Fibroblast of lung (primary cell): ENCODE data around the gene OR6B1. TPM values are rescaled to one million over a fixed set of nuclear protein-coding genes. Genes with fewer than 3 reads are reported as not detected.
A peak's percentile ranks its signal among the peaks of the same experiment; 100 is the strongest.

Experiments used
- DNase-seq, 2 donors: peaks; one replicate each; pipeline versions ENCODE4 v3.0.0 to v3.0.0-alpha.2; 2010; ENCODE audit warnings: low read depth in 2 of 2
- H2AFZ ChIP-seq: 2 replicates; pipeline ENCODE4 v1.5.1; 2012; ENCODE audit warnings: low read length, control low read depth, inconsistent platforms
- H3K27ac ChIP-seq: 2 replicates; pipeline ENCODE4 v1.5.1; 2011; ENCODE audit warnings: low read length, control low read depth; ENCODE audit not compliant: insufficient read depth
- H3K27me3 ChIP-seq: 2 replicates; pipeline ENCODE4 v1.5.1; 2011; ENCODE audit warnings: mild to moderate bottlenecking, low read length; ENCODE audit not compliant: control insufficient read depth, insufficient read depth
- H3K36me3 ChIP-seq: 2 replicates; pipeline ENCODE4 v1.5.1; 2011; ENCODE audit warnings: low read length; ENCODE audit not compliant: control insufficient read depth, insufficient read depth
- H3K4me1 ChIP-seq: 2 replicates; pipeline ENCODE4 v1.5.1; 2011; ENCODE audit warnings: low read length; ENCODE audit not compliant: control insufficient read depth, insufficient read depth; ENCODE audit errors: extremely low read depth
- H3K4me2 ChIP-seq: 2 replicates; pipeline ENCODE4 v1.5.1; 2011; ENCODE audit warnings: low read length, control low read depth; ENCODE audit not compliant: insufficient read depth; ENCODE audit errors: extremely low read depth
- H3K4me3 ChIP-seq, 4 experiments: fragments of 200-600 bp in 1 of 4; sonication (generic) in 1 of 4; replicated peaks in 1 of 4; 2 replicates each; pipeline ENCODE4 v1.5.1; 2011 to 2016; ENCODE audit warnings: low read length in 4 of 4, low read depth in 3 of 4, mild to moderate bottlenecking in 3 of 4, control low read depth in 2 of 4, inconsistent platforms in 1 of 4, mixed read lengths in 1 of 4; ENCODE audit not compliant: insufficient read depth in 1 of 4; ENCODE audit errors: control extremely low read depth in 1 of 4
- H3K79me2 ChIP-seq: 2 replicates; pipeline ENCODE4 v1.5.1; 2012; ENCODE audit warnings: mild to moderate bottlenecking, low read length, inconsistent platforms; ENCODE audit not compliant: control insufficient read depth, insufficient read depth
- H3K9ac ChIP-seq: 2 replicates; pipeline ENCODE4 v1.5.1; 2011; ENCODE audit warnings: mild to moderate bottlenecking, low read length, control low read depth; ENCODE audit not compliant: insufficient read depth
- H3K9me3 ChIP-seq: 2 replicates; pipeline ENCODE4 v1.5.1; 2012; ENCODE audit warnings: low read depth, low read length; ENCODE audit not compliant: control insufficient read depth, insufficient read depth
- H4K20me1 ChIP-seq: 2 replicates; pipeline ENCODE4 v1.5.1; 2011; ENCODE audit warnings: low read length; ENCODE audit not compliant: control insufficient read depth, insufficient read depth; ENCODE audit errors: extremely low read depth
- EZH2 ChIP-seq: IDR thresholded peaks from 2 replicates; pipeline ENCODE4 v1.5.1; 2012; ENCODE audit warnings: low read length, control low read depth, mild to moderate bottlenecking; ENCODE audit errors: missing control alignments
- polyA plus RNA-seq, 2 donors: library from polyadenylated mRNA; depleted of rRNA in 1 of 2; stranded (reverse) in 1 of 2; unstranded in 1 of 2; fragments of >200 nt; gene quantifications; 2 replicates each; pipeline ENCODE4 v1.2.1, GENCODE V29; 2011 to 2012; ENCODE audit warnings: missing spikeins in 1 of 2
- total RNA-seq: library from RNA; depleted of rRNA; stranded (reverse); fragments of >200 nt; gene quantifications from 2 replicates; pipeline ENCODE4 v1.2.1, GENCODE V29; 2014
- TF ChIP-seq, protein P1 (sequence below), 2 donors: IDR thresholded peaks in 1 of 2; conservative IDR thresholded peaks in 1 of 2; 1 replicate in 1 of 2; 2 replicates in 1 of 2; pipeline ENCODE4 v1.5.1; 2011 to 2012; ENCODE audit warnings: low read length in 2 of 2, control low read depth in 1 of 2, inconsistent platforms in 1 of 2, low read depth in 1 of 2, mild to moderate bottlenecking in 1 of 2

Gene OR6B1
- total and polyA plus RNA-seq, 2 donors (not counting 1 experiment from before 2014, with no cell fraction given), result not detected

DNA sequence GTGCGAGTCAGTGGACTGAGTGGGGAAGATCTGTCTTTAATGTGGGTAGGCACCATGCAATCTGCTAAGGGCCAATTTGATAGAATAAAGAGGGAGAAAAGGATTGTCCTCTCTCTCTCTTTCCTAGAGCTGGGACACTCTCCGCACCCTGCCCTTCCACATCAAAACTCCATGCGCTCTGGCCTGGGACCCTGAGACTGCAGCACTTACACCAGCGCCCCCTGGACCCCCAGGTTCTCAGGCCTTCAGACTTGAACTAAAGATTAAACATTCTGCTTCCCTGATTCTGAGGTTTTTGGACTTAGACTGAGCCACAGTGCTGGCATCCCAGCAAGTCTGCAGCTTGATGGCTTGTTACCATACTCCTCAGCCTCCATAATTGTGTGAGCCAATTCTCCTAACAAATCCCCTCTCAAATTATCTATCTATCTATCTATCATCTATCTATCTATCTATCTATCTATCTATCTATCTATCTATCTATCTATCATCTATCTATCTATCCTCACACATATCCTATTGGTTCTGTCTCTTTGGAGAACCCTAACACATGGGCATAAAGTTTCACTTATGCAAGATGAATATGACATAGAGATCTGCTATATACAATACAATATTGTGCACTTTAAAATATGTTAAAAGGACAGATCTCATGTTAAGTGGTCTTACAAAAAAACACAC is 26.2 kb downstream of the OR6B1 start:
- no peaks in the 10 kb centered on the region for H3K36me3 ChIP-seq
- H4K20me1 ChIP-seq, result no peaks in the 10 kb centered on the region
- TF ChIP-seq, protein P1, sequence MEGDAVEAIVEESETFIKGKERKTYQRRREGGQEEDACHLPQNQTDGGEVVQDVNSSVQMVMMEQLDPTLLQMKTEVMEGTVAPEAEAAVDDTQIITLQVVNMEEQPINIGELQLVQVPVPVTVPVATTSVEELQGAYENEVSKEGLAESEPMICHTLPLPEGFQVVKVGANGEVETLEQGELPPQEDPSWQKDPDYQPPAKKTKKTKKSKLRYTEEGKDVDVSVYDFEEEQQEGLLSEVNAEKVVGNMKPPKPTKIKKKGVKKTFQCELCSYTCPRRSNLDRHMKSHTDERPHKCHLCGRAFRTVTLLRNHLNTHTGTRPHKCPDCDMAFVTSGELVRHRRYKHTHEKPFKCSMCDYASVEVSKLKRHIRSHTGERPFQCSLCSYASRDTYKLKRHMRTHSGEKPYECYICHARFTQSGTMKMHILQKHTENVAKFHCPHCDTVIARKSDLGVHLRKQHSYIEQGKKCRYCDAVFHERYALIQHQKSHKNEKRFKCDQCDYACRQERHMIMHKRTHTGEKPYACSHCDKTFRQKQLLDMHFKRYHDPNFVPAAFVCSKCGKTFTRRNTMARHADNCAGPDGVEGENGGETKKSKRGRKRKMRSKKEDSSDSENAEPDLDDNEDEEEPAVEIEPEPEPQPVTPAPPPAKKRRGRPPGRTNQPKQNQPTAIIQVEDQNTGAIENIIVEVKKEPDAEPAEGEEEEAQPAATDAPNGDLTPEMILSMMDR (conservative IDR thresholded peaks at IDR 0.05 in 1 of 2, IDR thresholded peaks at IDR 0.05 in 1 of 2; ENCODE audit: low read depth in 1 of 2, low read length in 2 of 2), result no peak
- no peak for TF ChIP-seq EZH2
- H3K27me3 ChIP-seq, result no peaks in the 10 kb centered on the region
- no peak overlapping the region for H3K27ac ChIP-seq
- no peaks in the 10 kb centered on the region for H3K9me3 ChIP-seq
- no peak overlapping the region for H2AFZ ChIP-seq
- no peak overlapping the region for H3K4me3 ChIP-seq
- H3K79me2 ChIP-seq, result no peaks in the 10 kb centered on the region
- H3K4me2 ChIP-seq, result no peak overlapping the region
- no peak for DNase-seq
- no peak overlapping the region for H3K9ac ChIP-seq
- H3K4me1 ChIP-seq, result no peaks in the 10 kb centered on the region

DNA sequence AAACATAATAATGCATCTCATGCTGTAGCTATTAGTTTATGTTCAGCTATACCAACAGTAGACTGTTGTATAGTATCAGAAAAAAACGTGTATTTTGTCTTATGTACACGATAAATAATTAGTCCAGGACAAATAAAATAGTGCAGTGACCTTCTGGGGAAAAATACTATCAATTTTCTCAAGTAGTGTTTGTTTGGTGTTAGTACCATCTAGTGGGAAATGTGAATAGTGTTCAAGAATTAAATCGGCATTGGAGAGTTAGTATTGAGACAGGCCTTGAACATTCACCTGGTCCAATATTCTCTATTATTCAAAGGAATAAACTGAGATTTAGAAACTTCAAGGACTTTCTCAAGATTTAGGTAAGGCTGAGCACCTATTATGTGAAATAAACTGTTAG is 26.9 kb downstream of the OR6B1 start:
- Histone ChIP-seq H3K27ac (no peak overlapping the region), H3K9ac (no peak overlapping the region), H3K9me3 (no peaks in the 10 kb centered on the region), H3K4me1 (no peaks in the 10 kb centered on the region), H3K79me2 (no peaks in the 10 kb centered on the region), H4K20me1 (no peaks in the 10 kb centered on the region), H3K36me3 (no peaks in the 10 kb centered on the region), H3K27me3 (no peaks in the 10 kb centered on the region), H2AFZ (no peak overlapping the region), H3K4me3 (no peak overlapping the region), H3K4me2 (no peak overlapping the region)
- peak; percentile 10 to 73 for DNase-seq
- no peak for TF ChIP-seq EZH2
- TF ChIP-seq, protein P1 (conservative IDR thresholded peaks at IDR 0.05 in 1 of 2, IDR thresholded peaks at IDR 0.05 in 1 of 2; ENCODE audit: low read depth in 1 of 2, low read length in 2 of 2), result peak; percentile 22 to 54

DNA sequence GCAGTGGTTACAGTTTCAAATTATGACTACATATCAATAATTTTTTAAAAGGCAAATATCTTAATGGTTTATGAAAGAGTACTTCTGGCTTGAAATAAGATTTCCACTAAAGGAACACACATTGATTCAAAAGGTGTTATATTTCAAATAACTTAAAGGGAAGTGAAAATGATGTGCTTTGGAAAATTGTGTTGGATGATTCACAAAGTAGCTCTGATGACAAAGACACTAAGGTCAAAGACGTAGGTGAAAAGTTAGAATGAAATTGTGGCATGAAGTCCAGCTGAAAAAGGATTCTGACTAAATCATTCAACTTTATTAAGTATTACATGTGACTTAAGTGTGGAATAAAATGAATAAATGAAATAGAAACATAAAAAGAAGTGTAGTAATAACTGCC is 27.9 kb downstream of the OR6B1 start:
- H3K36me3 ChIP-seq, result no peaks in the 10 kb centered on the region
- H3K79me2 ChIP-seq, result no peaks in the 10 kb centered on the region
- H3K9ac ChIP-seq, result no peak overlapping the region
- TF ChIP-seq, protein P1 (conservative IDR thresholded peaks at IDR 0.05 in 1 of 2, IDR thresholded peaks at IDR 0.05 in 1 of 2; ENCODE audit: low read depth in 1 of 2, low read length in 2 of 2), result no peak
- no peak for TF ChIP-seq EZH2
- H3K4me2 ChIP-seq, result no peak overlapping the region
- no peaks in the 10 kb centered on the region for H3K9me3 ChIP-seq
- H3K27me3 ChIP-seq, result no peaks in the 10 kb centered on the region
- no peaks in the 10 kb centered on the region for H4K20me1 ChIP-seq
- no peak overlapping the region for H3K27ac ChIP-seq
- no peak for DNase-seq
- no peak overlapping the region for H2AFZ ChIP-seq
- no peaks in the 10 kb centered on the region for H3K4me1 ChIP-seq
- H3K4me3 ChIP-seq, result no peak overlapping the region
